K562 (cell line): ENCODE data around the gene ETFRF1. TPM values are rescaled to one million over a fixed set of nuclear protein-coding genes. Genes with fewer than 3 reads are reported as not detected.

Experiments used
- BHLHE40 ChIP-seq: IDR thresholded peaks from 2 replicates; pipeline ENCODE4 v1.6.1; 2011; ENCODE audit warnings: low read length, improper control_type of control experiment
- ELF4 ChIP-seq: fragments of 450-650 bp; formaldehyde crosslinking; IDR thresholded peaks from 2 replicates; pipeline ENCODE4 v1.4.0; 2022; ENCODE audit warnings: missing genetic modification characterization
- ETS1 ChIP-seq: conservative IDR thresholded peaks from 2 replicates; pipeline ENCODE4 v1.6.1; 2011; ENCODE audit warnings: low read depth, mild to moderate bottlenecking, low read length; ENCODE audit not compliant: control insufficient read depth
- HSF4 ChIP-seq: fragments of 250-450 bp; sonication (Bioruptor Pico); IDR thresholded peaks from 2 replicates; pipeline ENCODE4 v2.1.2; 2022; ENCODE audit warnings: mild to moderate bottlenecking, moderate library complexity, borderline replicate concordance
- MAZ ChIP-seq, 2 experiments: fragments of 450-650 bp in 1 of 2; sonication (generic) in 1 of 2; formaldehyde crosslinking; IDR thresholded peaks in 1 of 2; conservative IDR thresholded peaks in 1 of 2; 2 replicates each; pipeline versions ENCODE4 v1.4.0 to v1.5.0; 2020; ENCODE audit warnings: mild to moderate bottlenecking in 1 of 2, missing genetic modification reagents in 1 of 2
- MXD1 ChIP-seq: fragments of 250-450 bp; sonication (Bioruptor Pico); IDR thresholded peaks from 2 replicates; pipeline ENCODE4 v1.8.0; 2021; ENCODE audit warnings: borderline replicate concordance, mild to moderate bottlenecking, moderate library complexity; ENCODE audit not compliant: poor library complexity, severe bottlenecking
- PHF8 ChIP-seq: fragments of 200-600 bp; sonication (generic); IDR thresholded peaks from 2 replicates; pipeline ENCODE4 v1.6.1; 2012; ENCODE audit warnings: mixed run types, mild to moderate bottlenecking, inconsistent platforms, low read length, moderate library complexity, borderline replicate concordance
- RCOR1 ChIP-seq, 2 experiments: IDR thresholded peaks; 2 replicates each; pipeline ENCODE4 v1.6.1; 2012; ENCODE audit warnings: low read depth in 2 of 2, low read length in 2 of 2, borderline replicate concordance in 1 of 2, improper control_type of control experiment in 1 of 2
- SMC3 ChIP-seq: conservative IDR thresholded peaks from 2 replicates; pipeline ENCODE4 v1.6.1; 2011; ENCODE audit warnings: low read depth, low read length, improper control_type of control experiment; ENCODE audit not compliant: insufficient read depth
- ZNF316 ChIP-seq: fragments of 450-650 bp; IDR thresholded peaks from 2 replicates; pipeline ENCODE4 v1.6.1; 2016
- polyA plus RNA-seq, 8 experiments: library from polyadenylated mRNA; depleted of rRNA in 4 of 8; stranded (reverse) in 5 of 8; unstranded in 3 of 8; fragments of >200 nt; fragmentation: Nextera tagmentation in 2 of 8; fragmentation: Illumina TruSeq in 1 of 8; extraction: Ambion mirVana in 2 of 8; extraction: Trizol in 1 of 8; gene quantifications; 2 replicates each; pipeline versions ENCODE4 v1.2.1 to v1.2.3, GENCODE V29; 2011 to 2014; ENCODE audit warnings: inconsistent platforms in 1 of 8, missing spikeins in 1 of 8
- total RNA-seq, 7 experiments: library from RNA; depleted of rRNA in 6 of 7; stranded (reverse); fragments of >200 nt in 6 of 7; fragmentation: Illumina TruSeq in 2 of 7; extraction: Trizol in 2 of 7; gene quantifications; 2 replicates each; pipeline versions ENCODE4 v1.2.1 to v1.2.3, GENCODE V29; 2011 to 2021; ENCODE audit warnings: low replicate concordance in 1 of 7

The ETFRF1 gene
- total and polyA plus RNA-seq, 9 of the 15 experiments (the other 6 are each of a cell fraction or from before 2014, with no cell fraction given), result 16.1 to 107 (median 33.7) TPM

- no peak for TF ChIP-seq ETS1
- no peak for TF ChIP-seq BHLHE40
- TF ChIP-seq SMC3, result 0 out of 2 replicates have a peak, but pooled peaks have one; percentile 11
- no peak for TF ChIP-seq MXD1 (CRISPR knock-in tag)
- no peak for TF ChIP-seq RCOR1 (IDR thresholded peaks at IDR 0.05; ENCODE audit: borderline replicate concordance in 1 of 2, low read depth in 2 of 2, low read length in 2 of 2)
- no peak for TF ChIP-seq HSF4 (CRISPR knock-in tag)
- TF ChIP-seq ELF4 (CRISPR knock-in tag), result no peak
- TF ChIP-seq PHF8, result no peak
- no peak for TF ChIP-seq ZNF316
- no peak for TF ChIP-seq MAZ (CRISPR knock-in tag; conservative IDR thresholded peaks at IDR 0.05 in 1 of 2, IDR thresholded peaks at IDR 0.05 in 1 of 2)
- TF ChIP-seq, all 486 proteins: peak for 4
These were observed 39.9 kb upstream of the ETFRF1 start (continued) for GRCh38 chr12:25155022-25155576.
